IMR-90 (cell line): Measurements from ENCODE around the gene SEMA4A. TPM values are rescaled to one million over a fixed set of nuclear protein-coding genes. Genes with fewer than 3 reads are reported as not detected.
A peak's percentile ranks its signal among the peaks of the same experiment; 100 is the strongest.

Experiments
- ATAC-seq: fragments of 200-7000 bp; cut with Tn5 transposase; 2 replicates; pipeline ENCODE4 v1.9.1; 2020; ENCODE audit warnings: low read depth, mild to moderate bottlenecking, moderate library complexity
- BruUV-seq: library from RNA; stranded (reverse); fragments of 400-500 nt; replicated peaks from 2 replicates; lab custom pipeline; 2021; lab: Mats Ljungman, UMichigan
- CTCF ChIA-PET: fragments of 300-600 bp; formaldehyde crosslinking; extraction: SDS; loops from one replicate; lab custom pipeline; 2021; ENCODE audit warnings: antibody characterized with exemption; lab: Yijun Ruan, JAX
- POLR2A ChIA-PET: fragments of 300-600 bp; sonication (Branson Sonifier 250); formaldehyde crosslinking; loops from one replicate; lab custom pipeline; 2022; ENCODE audit warnings: antibody characterized with exemption; ENCODE audit not compliant: unreplicated experiment; lab: Charles Lee
- DNase-seq: peaks from one replicate; pipeline ENCODE4 v3.0.0; 2013
- H2AFZ ChIP-seq: replicated peaks from 2 replicates; pipeline ENCODE3; 2013; ENCODE audit warnings: low read length, mild to moderate bottlenecking; ENCODE audit not compliant: poor library complexity
- H2AK5ac ChIP-seq: 2 replicates; pipeline ENCODE4 v1.6.1; 2013; ENCODE audit warnings: low read depth, low read length, inconsistent platforms
- H2AK9ac ChIP-seq: replicated peaks from 2 replicates; pipeline ENCODE3; 2013; ENCODE audit warnings: mild to moderate bottlenecking, low read depth, low read length, moderate library complexity; ENCODE audit not compliant: poor library complexity
- H2BK120ac ChIP-seq: 2 replicates; pipeline ENCODE4 v1.6.1; 2013; ENCODE audit warnings: low read depth, low read length, inconsistent platforms
- H2BK15ac ChIP-seq: 3 replicates; pipeline ENCODE4 v1.6.1; 2013; ENCODE audit warnings: low read depth, low read length, inconsistent platforms
- H2BK20ac ChIP-seq: 2 replicates; pipeline ENCODE4 v1.6.1; 2013; ENCODE audit warnings: low read depth, mild to moderate bottlenecking, inconsistent platforms, low read length, moderate library complexity
- H2BK5ac ChIP-seq: 2 replicates; pipeline ENCODE4 v1.6.1; 2013; ENCODE audit warnings: mild to moderate bottlenecking, low read depth, low read length, inconsistent platforms; ENCODE audit not compliant: poor library complexity, severe bottlenecking
- H3K14ac ChIP-seq: replicated peaks from 2 replicates; pipeline ENCODE4 v1.6.1; 2013; ENCODE audit warnings: low read depth, low read length, inconsistent platforms
- H3K18ac ChIP-seq: 2 replicates; pipeline ENCODE4 v1.6.1; 2013; ENCODE audit warnings: low read depth, low read length, control low read depth
- H3K23ac ChIP-seq: 2 replicates; pipeline ENCODE4 v1.6.1; 2013; ENCODE audit warnings: low read depth, low read length, inconsistent platforms
- H3K27ac ChIP-seq: 2 replicates; pipeline ENCODE4 v1.5.1; 2013; ENCODE audit warnings: mild to moderate bottlenecking, control low read depth, low read length; ENCODE audit not compliant: insufficient read depth
- H3K27me3 ChIP-seq: 2 replicates; pipeline ENCODE4 v1.6.1; 2013; ENCODE audit warnings: low read length; ENCODE audit not compliant: control insufficient read depth, insufficient read depth
- H3K36me3 ChIP-seq: 2 replicates; pipeline ENCODE4 v1.6.1; 2013; ENCODE audit warnings: low read length, mixed read lengths; ENCODE audit not compliant: control insufficient read depth, insufficient read depth
- H3K4ac ChIP-seq: 2 replicates; pipeline ENCODE4 v1.6.1; 2013; ENCODE audit warnings: low read depth, low read length, inconsistent platforms
- H3K4me1 ChIP-seq: 2 replicates; pipeline ENCODE4 v1.6.1; 2013; ENCODE audit warnings: low read length, mixed read lengths; ENCODE audit not compliant: control insufficient read depth, insufficient read depth
- H3K4me2 ChIP-seq: 2 replicates; pipeline ENCODE4 v1.6.1; 2013; ENCODE audit warnings: low read depth, mild to moderate bottlenecking, control low read depth, low read length, moderate library complexity
- H3K4me3 ChIP-seq: 2 replicates; pipeline ENCODE4 v1.5.1; 2013; ENCODE audit warnings: low read depth, mild to moderate bottlenecking, control low read depth, low read length, moderate library complexity; ENCODE audit not compliant: insufficient read depth
- H3K56ac ChIP-seq: 2 replicates; pipeline ENCODE4 v1.6.1; 2013; ENCODE audit warnings: low read length, inconsistent platforms; ENCODE audit not compliant: insufficient read depth; ENCODE audit errors: extremely low read depth
- H3K79me1 ChIP-seq, 2 experiments: 2 replicates each; pipeline ENCODE4 v1.6.1; 2013; ENCODE audit warnings: low read length in 2 of 2, inconsistent platforms in 1 of 2, low read depth in 1 of 2
- H3K9ac ChIP-seq: 2 replicates; pipeline ENCODE4 v1.6.1; 2013; ENCODE audit warnings: low read depth, low read length, control low read depth
- H3K9me1 ChIP-seq: 2 replicates; pipeline ENCODE4 v1.6.1; 2013; ENCODE audit warnings: low read length, inconsistent platforms; ENCODE audit not compliant: insufficient read depth
- H3K9me3 ChIP-seq: 2 replicates; pipeline ENCODE4 v1.6.1; 2013; ENCODE audit warnings: low read length; ENCODE audit not compliant: control insufficient read depth, insufficient read depth
- H4K20me1 ChIP-seq: 2 replicates; pipeline ENCODE4 v1.6.1; 2013; ENCODE audit warnings: low read length, inconsistent platforms; ENCODE audit not compliant: insufficient read depth
- H4K5ac ChIP-seq: 2 replicates; pipeline ENCODE4 v1.6.1; 2013; ENCODE audit warnings: mild to moderate bottlenecking, low read depth, low read length, control low read depth
- H4K8ac ChIP-seq, 2 experiments: 2 replicates each; pipeline ENCODE4 v1.6.1; 2013; ENCODE audit warnings: low read depth in 2 of 2, low read length in 2 of 2, control low read depth in 1 of 2, inconsistent platforms in 1 of 2
- H4K91ac ChIP-seq: 2 replicates; pipeline ENCODE4 v1.6.1; 2013; ENCODE audit warnings: low read depth, low read length, inconsistent platforms; ENCODE audit not compliant: insufficient read depth
- CEBPB ChIP-seq: IDR thresholded peaks from 2 replicates; pipeline ENCODE4 v1.6.1; 2012; ENCODE audit warnings: low read depth, low read length, improper control_type of control experiment
- CHD1 ChIP-seq: IDR thresholded peaks from 2 replicates; pipeline ENCODE4 v1.6.1; 2012; ENCODE audit warnings: low read depth, low read length, improper control_type of control experiment
- CTCF ChIP-seq: conservative IDR thresholded peaks from 2 replicates; pipeline ENCODE4 v1.5.1; 2012; ENCODE audit warnings: mild to moderate bottlenecking, low read depth, low read length, improper control_type of control experiment
- FOS ChIP-seq: fragments of 150-350 bp; IDR thresholded peaks from 2 replicates; pipeline ENCODE4 v1.6.1; 2016; ENCODE audit warnings: low read depth, low read length
- MXI1 ChIP-seq: IDR thresholded peaks from 2 replicates; pipeline ENCODE4 v1.6.1; 2012; ENCODE audit warnings: low read depth, mild to moderate bottlenecking, low read length, moderate library complexity, borderline replicate concordance
- POLR2A ChIP-seq: IDR thresholded peaks from 2 replicates; pipeline ENCODE4 v1.6.1; 2012; ENCODE audit warnings: mild to moderate bottlenecking, low read depth, low read length
- WGBS, 2 experiments: methylation state at CpG; one replicate each; pipeline versions ENCODE4 v1.1.5 to v1.1.7; 2013; ENCODE audit warnings: missing lambda C conversion rate in 2 of 2; ENCODE audit not compliant: insufficient read length in 1 of 2; ENCODE audit errors: extremely low coverage in 2 of 2; 5-methylcytosine and 5-hydroxymethylcytosine counted together
- dilution Hi-C: fragments of 300-500 bp; cut with HindIII; formaldehyde crosslinking; loops from one replicate; pipeline ENCODE4 v1.14.3; 2018; ENCODE audit warnings: low sequenced_read_pairs; ENCODE audit not compliant: unreplicated experiment
- in situ Hi-C: fragments of 300-500 bp; cut with MboI; formaldehyde crosslinking; loops from 3 replicates; pipeline ENCODE4 v1.14.3; 2019; ENCODE audit warnings: low sequenced_read_pairs, inconsistent platforms, mixed read lengths
- intact Hi-C: fragments of 100-400 bp; cut with micrococcal nuclease; formaldehyde crosslinking; loops from 2 replicates; pipeline ENCODE4 v1.10.0; 2022
- polyA plus RNA-seq, 3 experiments: library from polyadenylated mRNA; depleted of rRNA; stranded (reverse); fragments of >200 nt; gene quantifications; 2 replicates each; pipeline ENCODE4 v1.2.3, GENCODE V29; 2012; ENCODE audit warnings: low replicate concordance in 1 of 3
- total RNA-seq: library from RNA; depleted of rRNA; stranded (reverse); fragments of >200 nt; gene quantifications from 2 replicates; pipeline ENCODE4 v1.2.3, GENCODE V29; 2012

Gene SEMA4A
- total and polyA plus RNA-seq, 2 of the 4 experiments (the other 2 are of a cell fraction): 0.18 to 0.86 TPM

- Histone ChIP-seq H3K9me3 (no peaks in the 10 kb centered on the region), H2AK5ac (peak overlapping the region; percentile 100), H3K23ac (peak overlapping the region; percentile 100), H2BK20ac (peak overlapping the region; percentile 67; the same call in 1 of the 2 replicates), H2AFZ (peak overlapping the region; percentile 6), H3K27me3 (no peaks in the 10 kb centered on the region), H3K4me1 (peaks cover 49% of the 10 kb centered on the region), H2BK5ac (peak overlapping the region; percentile 97), H3K56ac (peak overlapping the region; percentile 97), H3K9me1 (peaks cover 4% of the 10 kb centered on the region; the same call in 1 of the 2 replicates), H3K4me3 (no peak overlapping the region), H3K4ac (peak overlapping the region; percentile 100), H4K8ac (peak overlapping the region; percentile 83 to 97), H3K18ac (peak overlapping the region; percentile 85), H4K20me1 (peaks cover 48% of the 10 kb centered on the region), H3K14ac (peak overlapping the region; percentile 100), H2BK120ac (peak overlapping the region; percentile 99), H3K36me3 (peaks cover 19% of the 10 kb centered on the region), H4K91ac (peak overlapping the region; percentile 100), H2BK15ac (peak overlapping the region; percentile 89; the same call in 2 of the 3 replicates), H3K27ac (peak overlapping the region; percentile 95), H4K5ac (peak overlapping the region; percentile 18), H2AK9ac (peak overlapping the region; percentile 99), H3K4me2 (peak overlapping the region; percentile 60), H3K9ac (peak overlapping the region; percentile 81), H3K79me1 (peaks cover 0 to 52% of the 10 kb centered on the region in 2 experiments; a peak in 2 of 4 replicates)
- ChIA-PET CTCF (interaction anchor here (0.9 to 4.0 kb wide), 4 partner anchors 8 to 97 kb away, joined by 3 to 64 read pairs (median 7); no protein-coding TSS in a partner anchor), POLR2A (interaction anchor here (0.6 to 2.6 kb wide), 3 partner anchors 14 to 226 kb away, joined by 3 to 8 read pairs (median 8); partner anchors contain the start of gene LMNA)
- no peak for DNase-seq
- TF ChIP-seq FOS (no peak), CHD1 (peak; percentile 29; the same call in 1 of the 2 replicates), POLR2A (no peak), CEBPB (no peak), CTCF (no peak), MXI1 (no peak)
- BruUV-seq: no TSS peak
- ATAC-seq: no peak
- in situ Hi-C loops: no loop called here
- dilution Hi-C loops: no loop called here
- intact Hi-C loops: no loop called here
- WGBS, 2 experiments: no CpG with 5 or more reads among the region's 2 CpGs
These were observed 25.1 kb upstream of the SEMA4A start for GRCh38 chr1:156128308-156128653.
